ENCODE measurements around the gene DUSP2. TPM values are rescaled to one million over a fixed set of nuclear protein-coding genes. Genes with fewer than 3 reads are reported as not detected.

Gene DUSP2
- total RNA-seq, 1 experiment from 2014 or later, result 1.4 TPM

GRCh38 chr2:96099861-96100798 lies 45.1 kb downstream of the DUSP2 start:
- CTCF ChIA-PET, result interaction anchor here (0.8 kb wide), 1 partner anchor 74 kb away, joined by 3 read pairs; no protein-coding TSS in a partner anchor
- Histone ChIP-seq H3K4me3 (ENCODE audit: low read depth, low read length, poor library complexity, severe bottlenecking) (no peak overlapping the region), H3K36me3 (ENCODE audit: insufficient read depth, low read length, poor library complexity, severe bottlenecking) (no peaks in the 10 kb centered on the region), H3K9me3 (ENCODE audit: low read depth, low read length, poor library complexity, severe bottlenecking) (no peaks in the 10 kb centered on the region), H3K27ac (ENCODE audit: low read depth, low read length, poor library complexity, severe bottlenecking) (no peak overlapping the region), H3K27me3 (replicated peaks; ENCODE audit: insufficient read depth, low read depth, low read length, poor library complexity) (no peaks in the 10 kb centered on the region), H3K4me1 (ENCODE audit: insufficient read depth, low read length, poor library complexity, severe bottlenecking) (no peaks in the 10 kb centered on the region)
- BruUV-seq (replicated peaks), result no TSS peak
- TF ChIP-seq EZH2 (IDR thresholded peaks at IDR 0.05; ENCODE audit: borderline replicate concordance, low read depth, low read length, poor library complexity, severe bottlenecking), result no peak
- TF ChIP-seq, protein P1, sequence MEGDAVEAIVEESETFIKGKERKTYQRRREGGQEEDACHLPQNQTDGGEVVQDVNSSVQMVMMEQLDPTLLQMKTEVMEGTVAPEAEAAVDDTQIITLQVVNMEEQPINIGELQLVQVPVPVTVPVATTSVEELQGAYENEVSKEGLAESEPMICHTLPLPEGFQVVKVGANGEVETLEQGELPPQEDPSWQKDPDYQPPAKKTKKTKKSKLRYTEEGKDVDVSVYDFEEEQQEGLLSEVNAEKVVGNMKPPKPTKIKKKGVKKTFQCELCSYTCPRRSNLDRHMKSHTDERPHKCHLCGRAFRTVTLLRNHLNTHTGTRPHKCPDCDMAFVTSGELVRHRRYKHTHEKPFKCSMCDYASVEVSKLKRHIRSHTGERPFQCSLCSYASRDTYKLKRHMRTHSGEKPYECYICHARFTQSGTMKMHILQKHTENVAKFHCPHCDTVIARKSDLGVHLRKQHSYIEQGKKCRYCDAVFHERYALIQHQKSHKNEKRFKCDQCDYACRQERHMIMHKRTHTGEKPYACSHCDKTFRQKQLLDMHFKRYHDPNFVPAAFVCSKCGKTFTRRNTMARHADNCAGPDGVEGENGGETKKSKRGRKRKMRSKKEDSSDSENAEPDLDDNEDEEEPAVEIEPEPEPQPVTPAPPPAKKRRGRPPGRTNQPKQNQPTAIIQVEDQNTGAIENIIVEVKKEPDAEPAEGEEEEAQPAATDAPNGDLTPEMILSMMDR (conservative IDR thresholded peaks at IDR 0.05; ENCODE audit: low read depth, low read length), result no peak
- intact Hi-C loops (cut with micrococcal nuclease; ENCODE audit: unreplicated experiment), result no loop called here
- DNase-seq (ENCODE audit: low spot score), result no peak
- POLR2A ChIA-PET (ENCODE audit: low non-redundant PET), result no interaction called here

GRCh38 chr2:96098900-96099590 lies 46.2 kb downstream of the DUSP2 start:
- Histone ChIP-seq H3K4me1 (ENCODE audit: insufficient read depth, low read length, poor library complexity, severe bottlenecking) (no peaks in the 10 kb centered on the region), H3K9me3 (ENCODE audit: low read depth, low read length, poor library complexity, severe bottlenecking) (no peaks in the 10 kb centered on the region), H3K27ac (ENCODE audit: low read depth, low read length, poor library complexity, severe bottlenecking) (no peak overlapping the region), H3K36me3 (ENCODE audit: insufficient read depth, low read length, poor library complexity, severe bottlenecking) (no peaks in the 10 kb centered on the region), H3K27me3 (replicated peaks; ENCODE audit: insufficient read depth, low read depth, low read length, poor library complexity) (no peaks in the 10 kb centered on the region), H3K4me3 (ENCODE audit: low read depth, low read length, poor library complexity, severe bottlenecking) (no peak overlapping the region)
- no peak for TF ChIP-seq EZH2 (IDR thresholded peaks at IDR 0.05; ENCODE audit: borderline replicate concordance, low read depth, low read length, poor library complexity, severe bottlenecking)
- TF ChIP-seq, protein P1 (conservative IDR thresholded peaks at IDR 0.05; ENCODE audit: low read depth, low read length), result no peak
- no TSS peak for BruUV-seq (replicated peaks)
- intact Hi-C loops (cut with micrococcal nuclease; ENCODE audit: unreplicated experiment), result no loop called here
- CTCF ChIA-PET, result no interaction called here
- POLR2A ChIA-PET (ENCODE audit: low non-redundant PET), result no interaction called here
- DNase-seq (ENCODE audit: low spot score), result no peak

GRCh38 chr2:96097951-96098823 lies 47.1 kb downstream of the DUSP2 start:
- Histone ChIP-seq H3K4me1 (ENCODE audit: insufficient read depth, low read length, poor library complexity, severe bottlenecking) (no peaks in the 10 kb centered on the region), H3K36me3 (ENCODE audit: insufficient read depth, low read length, poor library complexity, severe bottlenecking) (no peaks in the 10 kb centered on the region), H3K4me3 (ENCODE audit: low read depth, low read length, poor library complexity, severe bottlenecking) (no peak overlapping the region), H3K27me3 (replicated peaks; ENCODE audit: insufficient read depth, low read depth, low read length, poor library complexity) (no peaks in the 10 kb centered on the region), H3K27ac (ENCODE audit: low read depth, low read length, poor library complexity, severe bottlenecking) (no peak overlapping the region), H3K9me3 (ENCODE audit: low read depth, low read length, poor library complexity, severe bottlenecking) (no peaks in the 10 kb centered on the region)
- no peak for DNase-seq (ENCODE audit: low spot score)
- intact Hi-C loops (cut with micrococcal nuclease; ENCODE audit: unreplicated experiment), result no loop called here
- ChIA-PET POLR2A (ENCODE audit: low non-redundant PET) (no interaction called here), CTCF (no interaction called here)
- no TSS peak for BruUV-seq (replicated peaks)
- TF ChIP-seq, protein P1 (conservative IDR thresholded peaks at IDR 0.05; ENCODE audit: low read depth, low read length), result no peak
- no peak for TF ChIP-seq EZH2 (IDR thresholded peaks at IDR 0.05; ENCODE audit: borderline replicate concordance, low read depth, low read length, poor library complexity, severe bottlenecking)
